PC-9 (cell line): Measurements from ENCODE around the gene VPS9D1. TPM values are rescaled to one million over a fixed set of nuclear protein-coding genes. Genes with fewer than 3 reads are reported as not detected.

ENCODE experiments used
- BruUV-seq: library from RNA; stranded (reverse); fragments of 400-500 nt; replicated peaks from 2 replicates; lab custom pipeline; 2021; lab: Mats Ljungman, UMichigan
- CTCF ChIA-PET: fragments of 300-600 bp; sonication (Branson Sonifier 250); formaldehyde crosslinking; loops from one replicate; lab custom pipeline; 2022; ENCODE audit warnings: antibody characterized with exemption; lab: Charles Lee
- POLR2A ChIA-PET: fragments of 300-600 bp; sonication (Branson Sonifier 250); formaldehyde crosslinking; loops from one replicate; lab custom pipeline; 2022; ENCODE audit warnings: antibody characterized with exemption; ENCODE audit not compliant: unreplicated experiment; lab: Charles Lee
- DNase-seq, 2 experiments: peaks; one replicate each; pipeline versions ENCODE4 v3.0.0 to v3.0.0-alpha.2; 2015 to 2022; ENCODE audit warnings: mixed read lengths in 1 of 2
- H2AFZ ChIP-seq: fragments of 200-600 bp; sonication (generic); 2 replicates; pipeline ENCODE4 v1.8.1; 2017; ENCODE audit warnings: antibody characterized with exemption
- H3F3A ChIP-seq: fragments of 200-600 bp; sonication (generic); 2 replicates; pipeline ENCODE4 v1.8.1; 2017; ENCODE audit warnings: antibody characterized with exemption, mild to moderate bottlenecking, low read depth; ENCODE audit not compliant: insufficient read depth
- H3K27ac ChIP-seq: fragments of 200-600 bp; sonication (generic); 2 replicates; pipeline ENCODE4 v1.6.1; 2016; ENCODE audit warnings: mixed run types
- H3K27me3 ChIP-seq: fragments of 200-600 bp; sonication (generic); 2 replicates; pipeline ENCODE4 v1.6.1; 2016; ENCODE audit warnings: low read depth, mixed run types; ENCODE audit not compliant: insufficient read depth
- H3K36me3 ChIP-seq: fragments of 200-600 bp; sonication (generic); 2 replicates; pipeline ENCODE4 v1.6.1; 2016; ENCODE audit warnings: low read depth, mixed run types
- H3K4me1 ChIP-seq: fragments of 200-600 bp; sonication (generic); replicated peaks from 2 replicates; pipeline ENCODE4 v1.6.1; 2016; ENCODE audit warnings: mixed run types; ENCODE audit not compliant: insufficient read depth
- H3K4me2 ChIP-seq: fragments of 200-600 bp; sonication (generic); 2 replicates; pipeline ENCODE4 v1.6.1; 2017; ENCODE audit warnings: mixed run types
- H3K4me3 ChIP-seq: fragments of 200-600 bp; sonication (generic); 2 replicates; pipeline ENCODE4 v1.6.1; 2016; ENCODE audit warnings: mixed run types
- H3K79me2 ChIP-seq: fragments of 200-600 bp; sonication (generic); 2 replicates; pipeline ENCODE4 v1.6.1; 2017; ENCODE audit warnings: low read depth, mixed run types
- H3K9me2 ChIP-seq: fragments of 200-600 bp; sonication (generic); 2 replicates; pipeline ENCODE4 v1.8.1; 2017; ENCODE audit warnings: mild to moderate bottlenecking; ENCODE audit not compliant: insufficient read depth
- H3K9me3 ChIP-seq: fragments of 200-600 bp; sonication (generic); 2 replicates; pipeline ENCODE4 v1.8.1; 2016; ENCODE audit warnings: low read depth; ENCODE audit not compliant: insufficient read depth
- H4K20me1 ChIP-seq: fragments of 200-600 bp; sonication (generic); 2 replicates; pipeline ENCODE4 v1.8.1; 2017; ENCODE audit not compliant: insufficient read depth
- CTCF ChIP-seq: fragments of 200-600 bp; sonication (generic); conservative IDR thresholded peaks from 2 replicates; pipeline ENCODE4 v1.6.1; 2017; ENCODE audit warnings: mixed run types, antibody characterized with exemption, mild to moderate bottlenecking, moderate library complexity
- EZH2 ChIP-seq: fragments of 200-600 bp; sonication (generic); IDR thresholded peaks from 2 replicates; pipeline ENCODE4 v1.8.0; 2017; ENCODE audit warnings: antibody characterized with exemption, low read depth
- intact Hi-C: fragments of 100-400 bp; cut with micrococcal nuclease; formaldehyde crosslinking; loops from one replicate; pipeline ENCODE4 v1.10.0; 2022; ENCODE audit not compliant: unreplicated experiment
- total RNA-seq: library from RNA; stranded (reverse); gene quantifications from 2 replicates; pipeline ENCODE4 v1.2.3, GENCODE V29; 2021

Gene VPS9D1
- total RNA-seq, 1 experiment from 2014 or later, result 15.2 TPM

- Histone ChIP-seq H3K4me2 (no peak overlapping the region), H3K9me3 (no peaks in the 10 kb centered on the region), H3K9me2 (no peaks in the 10 kb centered on the region), H3F3A (peaks cover 32% of the 10 kb centered on the region; the same call in 1 of the 2 replicates), H2AFZ (no peak overlapping the region), H3K79me2 (peaks cover 26% of the 10 kb centered on the region), H3K4me3 (no peak overlapping the region), H3K27me3 (no peaks in the 10 kb centered on the region), H3K27ac (no peak overlapping the region), H3K4me1 (peaks cover 4% of the 10 kb centered on the region; the same call in 1 of the 2 replicates), H4K20me1 (no peaks in the 10 kb centered on the region), H3K36me3 (no peaks in the 10 kb centered on the region)
- TF ChIP-seq EZH2 (no peak), CTCF (no peak)
- ChIA-PET POLR2A (interaction anchor here (0.6 kb wide), 2 partner anchors 52 to 298 kb away, joined by 3 to 10 read pairs; partner anchors contain the start of genes CHMP1A and SPATA33), CTCF (no interaction called here)
- no TSS peak for BruUV-seq
- intact Hi-C loops, result loop anchor here (10.0 kb wide), 1 partner anchor 465 kb away; no protein-coding TSS in a partner anchor
- peak in 1 of 2 experiments; percentile 9 for DNase-seq
Measured at GRCh38 chr16:89709716-89710432, 10.8 kb downstream of the VPS9D1 start.

- DNase-seq, result peak in 1 of 2 experiments; percentile 9
- intact Hi-C loops, result loop anchor here (10.0 kb wide), 1 partner anchor 464 kb away; no protein-coding TSS in a partner anchor
Measured at GRCh38 chr16:89709166-89709565, 11.5 kb downstream of the VPS9D1 start.

GRCh38 chr16:89708481-89708931 lies 12.2 kb downstream of the VPS9D1 start:
- Histone ChIP-seq H4K20me1 (no peaks in the 10 kb centered on the region), H2AFZ (no peak overlapping the region), H3K4me2 (no peak overlapping the region), H3K9me2 (no peaks in the 10 kb centered on the region), H3K27me3 (no peaks in the 10 kb centered on the region), H3K79me2 (peaks cover 17% of the 10 kb centered on the region), H3K36me3 (no peaks in the 10 kb centered on the region), H3K27ac (no peak overlapping the region), H3F3A (peaks cover 26% of the 10 kb centered on the region; the same call in 1 of the 2 replicates), H3K4me3 (no peak overlapping the region), H3K9me3 (no peaks in the 10 kb centered on the region), H3K4me1 (peaks cover 4% of the 10 kb centered on the region; the same call in 1 of the 2 replicates)
- CTCF ChIA-PET, result no interaction called here
- BruUV-seq, result no TSS peak
- intact Hi-C loops, result loop anchor here (10.0 kb wide), 1 partner anchor 464 kb away; no protein-coding TSS in a partner anchor
- POLR2A ChIA-PET, result no interaction called here
- DNase-seq, result no peak
- no peak for TF ChIP-seq CTCF
- TF ChIP-seq EZH2, result no peak

More at GRCh38 chr16:89709166-89709565, 11.5 kb downstream of the VPS9D1 start:
- Histone ChIP-seq H3K36me3 (no peaks in the 10 kb centered on the region), H3K4me2 (no peak overlapping the region), H3K4me3 (no peak overlapping the region), H3F3A (peaks cover 26% of the 10 kb centered on the region; the same call in 1 of the 2 replicates), H3K27me3 (no peaks in the 10 kb centered on the region), H2AFZ (no peak overlapping the region), H3K27ac (no peak overlapping the region), H4K20me1 (no peaks in the 10 kb centered on the region), H3K9me2 (no peaks in the 10 kb centered on the region), H3K79me2 (peaks cover 20% of the 10 kb centered on the region), H3K4me1 (peaks cover 4% of the 10 kb centered on the region; the same call in 1 of the 2 replicates), H3K9me3 (no peaks in the 10 kb centered on the region)
- TF ChIP-seq CTCF, result no peak
- no peak for TF ChIP-seq EZH2
- BruUV-seq, result no TSS peak
- ChIA-PET POLR2A (no interaction called here), CTCF (no interaction called here)
